ENCODE measurements around the gene KRTAP10-7. TPM values are rescaled to one million over a fixed set of nuclear protein-coding genes. Genes with fewer than 3 reads are reported as not detected.
"Not testable (repeated sequence)": the region's sequence is repeated elsewhere in the genome, so short reads cannot be mapped to it uniquely, and the experiment has no call there.

The KRTAP10-7 gene
- total RNA-seq, 2 experiments from 2014 or later, result not detected

- CTCF ChIA-PET, result no interaction called here
Observed at GRCh38 chr21:44574457-44575306, 25.7 kb upstream of the KRTAP10-7 start.

GRCh38 chr21:44575307-44576024 is 24.9 kb upstream of the KRTAP10-7 start:
- H3K9me3 Mint-ChIP-seq, result peaks cover 24% of the 10 kb centered on the region
- DNase-seq, result no peak
- ChIA-PET CTCF (no interaction called here), POLR2A (no interaction called here)
- H3K4me1 Mint-ChIP-seq (ENCODE audit: low read depth), result no peaks in the 10 kb centered on the region
- H3K27me3 Mint-ChIP-seq, result peaks cover 1% of the 10 kb centered on the region
- H3K36me3 Mint-ChIP-seq, result peaks cover 2% of the 10 kb centered on the region
- H3K4me3 Mint-ChIP-seq, result no peak overlapping the region
- no peak overlapping the region for H3K27ac Mint-ChIP-seq
- intact Hi-C loops (cut with micrococcal nuclease), result no loop called here

More at GRCh38 chr21:44574457-44575306, 25.7 kb upstream of the KRTAP10-7 start:
- Mint-ChIP-seq H3K27me3 (peaks cover 1% of the 10 kb centered on the region), H3K9me3 (peaks cover 22% of the 10 kb centered on the region), H3K4me3 (no peak overlapping the region), H3K27ac (no peak overlapping the region), H3K36me3 (peaks cover 2% of the 10 kb centered on the region), H3K4me1 (ENCODE audit: low read depth) (no peaks in the 10 kb centered on the region)
- intact Hi-C loops (cut with micrococcal nuclease), result no loop called here
- DNase-seq, result no peak
- POLR2A ChIA-PET, result no interaction called here

GRCh38 chr21:44576025-44576420 is 24.4 kb upstream of the KRTAP10-7 start:
- no peak for DNase-seq

GRCh38 chr21:44578371-44579055 is 21.9 kb upstream of the KRTAP10-7 start:
- Mint-ChIP-seq H3K4me3 (no peak overlapping the region), H3K4me1 (ENCODE audit: low read depth) (peaks cover 5% of the 10 kb centered on the region), H3K27ac (no peak overlapping the region), H3K9me3 (peaks cover 33% of the 10 kb centered on the region), H3K27me3 (peaks cover 1% of the 10 kb centered on the region), H3K36me3 (peaks cover 4% of the 10 kb centered on the region)
- intact Hi-C loops (cut with micrococcal nuclease), result no loop called here
- DNase-seq, result no peak
- CTCF ChIA-PET, result no interaction called here
- POLR2A ChIA-PET, result no interaction called here

More at GRCh38 chr21:44576025-44576420, 24.4 kb upstream of the KRTAP10-7 start:
- H3K4me3 Mint-ChIP-seq, result no peak overlapping the region
- ChIA-PET CTCF (no interaction called here), POLR2A (no interaction called here)
- peaks cover 28% of the 10 kb centered on the region for H3K9me3 Mint-ChIP-seq
- H3K36me3 Mint-ChIP-seq, result peaks cover 3% of the 10 kb centered on the region
- intact Hi-C loops (cut with micrococcal nuclease), result no loop called here
- H3K4me1 Mint-ChIP-seq (ENCODE audit: low read depth), result no peaks in the 10 kb centered on the region
- no peak overlapping the region for H3K27ac Mint-ChIP-seq
- peaks cover 1% of the 10 kb centered on the region for H3K27me3 Mint-ChIP-seq

GRCh38 chr21:44579056-44579832 is 21.2 kb upstream of the KRTAP10-7 start:
- ChIA-PET POLR2A (no interaction called here), CTCF (no interaction called here)
- Mint-ChIP-seq H3K4me1 (ENCODE audit: low read depth) (peaks cover 12% of the 10 kb centered on the region), H3K27me3 (peaks cover 1% of the 10 kb centered on the region), H3K9me3 (peaks cover 33% of the 10 kb centered on the region), H3K4me3 (no peak overlapping the region), H3K27ac (no peak overlapping the region), H3K36me3 (peaks cover 4% of the 10 kb centered on the region)
- DNase-seq, result no peak
- intact Hi-C loops (cut with micrococcal nuclease), result no loop called here

GRCh38 chr21:44579833-44580144 is 20.6 kb upstream of the KRTAP10-7 start:
- ChIA-PET POLR2A (no interaction called here), CTCF (no interaction called here)
- H3K27me3 Mint-ChIP-seq, result no peaks in the 10 kb centered on the region
- H3K27ac Mint-ChIP-seq, result no peak overlapping the region
- H3K9me3 Mint-ChIP-seq, result peaks cover 33% of the 10 kb centered on the region
- H3K4me3 Mint-ChIP-seq, result no peak overlapping the region
- intact Hi-C loops (cut with micrococcal nuclease), result loop anchor here (10.0 kb wide), 1 partner anchor 75 kb away; the partner anchor contains the start of genes KRTAP12-3 and KRTAP12-4
- H3K4me1 Mint-ChIP-seq (ENCODE audit: low read depth), result peaks cover 15% of the 10 kb centered on the region
- H3K36me3 Mint-ChIP-seq, result peaks cover 4% of the 10 kb centered on the region
- DNase-seq, result no peak

GRCh38 chr21:44580231-44580821 is 20.1 kb upstream of the KRTAP10-7 start, which contains the start of gene KRTAP10-5:
KRTAP10-5 (minus strand) TSS chr21:44580604; CDS start chr21:44580578, 26 bp downstream.
- Mint-ChIP-seq H3K9me3 (peaks cover 33% of the 10 kb centered on the region), H3K4me1 (ENCODE audit: low read depth) (peaks cover 15% of the 10 kb centered on the region)
- DNase-seq, H3K4me3 Mint-ChIP-seq, H3K27ac Mint-ChIP-seq, POLR2A ChIA-PET, H3K36me3 Mint-ChIP-seq, H3K27me3 Mint-ChIP-seq: not testable (repeated sequence)
- CTCF ChIA-PET, result interaction anchor here (1.2 kb wide), 1 partner anchor 213 kb away, joined by 3 read pairs; no protein-coding TSS in a partner anchor
- intact Hi-C loops (cut with micrococcal nuclease), result loop anchor here (10.0 kb wide), 1 partner anchor 74 kb away; the partner anchor contains the start of genes KRTAP12-3 and KRTAP12-4

GRCh38 chr21:44581158-44581557 is 19.2 kb upstream of the KRTAP10-7 start:
- H3K36me3 Mint-ChIP-seq, result peaks cover 4% of the 10 kb centered on the region
- peaks cover 30% of the 10 kb centered on the region for H3K9me3 Mint-ChIP-seq
- CTCF ChIA-PET, result interaction anchor here (0.6 to 1.2 kb wide), 2 partner anchors 212 to 500 kb away, joined by 3 read pairs; no protein-coding TSS in a partner anchor

GRCh38 chr21:44582055-44582454 is 18.3 kb upstream of the KRTAP10-7 start:
- Mint-ChIP-seq H3K4me1 (ENCODE audit: low read depth) (peaks cover 15% of the 10 kb centered on the region), H3K4me3 (no peak overlapping the region), H3K27me3 (peaks cover 11% of the 10 kb centered on the region), H3K9me3 (peaks cover 23% of the 10 kb centered on the region), H3K27ac (no peak overlapping the region), H3K36me3 (peaks cover 4% of the 10 kb centered on the region)
- DNase-seq, result no peak
- ChIA-PET CTCF (no interaction called here), POLR2A (no interaction called here)
- intact Hi-C loops (cut with micrococcal nuclease), result loop anchor here (10.0 kb wide), 1 partner anchor 73 kb away; the partner anchor contains the start of genes KRTAP12-3 and KRTAP12-4

More at GRCh38 chr21:44581158-44581557, 19.2 kb upstream of the KRTAP10-7 start:
- DNase-seq, result no peak
- no peak overlapping the region for H3K4me3 Mint-ChIP-seq
- H3K27me3 Mint-ChIP-seq, result peaks cover 4% of the 10 kb centered on the region
- H3K27ac Mint-ChIP-seq, result no peak overlapping the region
- intact Hi-C loops (cut with micrococcal nuclease), result loop anchor here (10.0 kb wide), 1 partner anchor 74 kb away; the partner anchor contains the start of genes KRTAP12-3 and KRTAP12-4
- POLR2A ChIA-PET, result no interaction called here
- peaks cover 15% of the 10 kb centered on the region for H3K4me1 Mint-ChIP-seq (ENCODE audit: low read depth)

- DNase-seq, result no peak
- intact Hi-C loops (cut with micrococcal nuclease), result loop anchor here (10.0 kb wide), 1 partner anchor 72 kb away; the partner anchor contains the start of genes KRTAP12-3 and KRTAP12-4
- Mint-ChIP-seq H3K4me3 (no peak overlapping the region), H3K27me3 (peaks cover 13% of the 10 kb centered on the region), H3K36me3 (peaks cover 2% of the 10 kb centered on the region), H3K9me3 (peaks cover 14% of the 10 kb centered on the region), H3K4me1 (ENCODE audit: low read depth) (peaks cover 15% of the 10 kb centered on the region), H3K27ac (no peak overlapping the region)
- ChIA-PET POLR2A (no interaction called here), CTCF (interaction anchor here (0.6 kb wide), 1 partner anchor 80 kb away, joined by 5 read pairs; no protein-coding TSS in a partner anchor)
Observed at GRCh38 chr21:44583089-44583799, 17.2 kb upstream of the KRTAP10-7 start.

Data from activated CD4-positive, alpha-beta memory T cell treated with anti-CD3 and anti-CD28 coated beads for 36 hours (primary cell).